Measurements from ENCODE around the gene QRICH2. TPM values are rescaled to one million over a fixed set of nuclear protein-coding genes. Genes with fewer than 3 reads are reported as not detected.

QRICH2 gene
- total RNA-seq, 3 donors from 2014 or later: 1.6 to 4.7 (median 3.2) TPM

- intact Hi-C loops (cut with DNase I, micrococcal nuclease): no loop called here
- H3K36me3 ChIP-seq (ENCODE audit: low read depth): no peaks in the 10 kb centered on the region
- ATAC-seq (no peak), DNase-seq (no peak)
- H3K4me1 ChIP-seq (ENCODE audit: low read depth): no peaks in the 10 kb centered on the region
- TF ChIP-seq, protein P1, sequence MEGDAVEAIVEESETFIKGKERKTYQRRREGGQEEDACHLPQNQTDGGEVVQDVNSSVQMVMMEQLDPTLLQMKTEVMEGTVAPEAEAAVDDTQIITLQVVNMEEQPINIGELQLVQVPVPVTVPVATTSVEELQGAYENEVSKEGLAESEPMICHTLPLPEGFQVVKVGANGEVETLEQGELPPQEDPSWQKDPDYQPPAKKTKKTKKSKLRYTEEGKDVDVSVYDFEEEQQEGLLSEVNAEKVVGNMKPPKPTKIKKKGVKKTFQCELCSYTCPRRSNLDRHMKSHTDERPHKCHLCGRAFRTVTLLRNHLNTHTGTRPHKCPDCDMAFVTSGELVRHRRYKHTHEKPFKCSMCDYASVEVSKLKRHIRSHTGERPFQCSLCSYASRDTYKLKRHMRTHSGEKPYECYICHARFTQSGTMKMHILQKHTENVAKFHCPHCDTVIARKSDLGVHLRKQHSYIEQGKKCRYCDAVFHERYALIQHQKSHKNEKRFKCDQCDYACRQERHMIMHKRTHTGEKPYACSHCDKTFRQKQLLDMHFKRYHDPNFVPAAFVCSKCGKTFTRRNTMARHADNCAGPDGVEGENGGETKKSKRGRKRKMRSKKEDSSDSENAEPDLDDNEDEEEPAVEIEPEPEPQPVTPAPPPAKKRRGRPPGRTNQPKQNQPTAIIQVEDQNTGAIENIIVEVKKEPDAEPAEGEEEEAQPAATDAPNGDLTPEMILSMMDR (IDR thresholded peaks at IDR 0.05): no peak
- H3K4me3 ChIP-seq: no peak overlapping the region
- H3K9me3 ChIP-seq: no peaks in the 10 kb centered on the region
Measured at GRCh38 chr17:76343106-76343505, 35.0 kb upstream of the QRICH2 start.

DNA sequence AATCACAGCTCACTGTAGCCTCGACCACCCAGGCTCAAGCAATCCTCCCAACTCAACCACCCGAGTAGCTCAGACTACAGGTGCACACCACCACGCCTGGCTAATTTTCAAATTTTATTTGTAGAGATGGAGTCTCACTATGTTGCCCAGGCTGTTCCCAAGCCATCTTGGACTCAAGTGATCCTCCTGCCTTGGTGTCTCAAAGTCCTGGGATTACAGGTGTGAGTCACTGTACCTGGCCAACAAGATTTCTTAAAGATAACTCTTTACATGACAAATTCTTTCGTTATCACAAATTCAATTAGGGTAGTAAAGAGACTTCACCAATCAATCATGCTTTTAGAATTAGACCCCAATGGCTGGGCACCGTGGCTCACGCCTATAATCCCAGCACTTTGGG lies 33.2 kb upstream of the QRICH2 start:
- no peak for ATAC-seq
- Histone ChIP-seq H3K9me3 (no peaks in the 10 kb centered on the region), H3K4me1 (ENCODE audit: low read depth) (no peaks in the 10 kb centered on the region), H3K36me3 (ENCODE audit: low read depth) (no peaks in the 10 kb centered on the region), H3K4me3 (no peak overlapping the region)
- TF ChIP-seq, protein P1 (IDR thresholded peaks at IDR 0.05): no peak
- intact Hi-C loops (cut with DNase I, micrococcal nuclease): no loop called here
- no peak for DNase-seq

DNA sequence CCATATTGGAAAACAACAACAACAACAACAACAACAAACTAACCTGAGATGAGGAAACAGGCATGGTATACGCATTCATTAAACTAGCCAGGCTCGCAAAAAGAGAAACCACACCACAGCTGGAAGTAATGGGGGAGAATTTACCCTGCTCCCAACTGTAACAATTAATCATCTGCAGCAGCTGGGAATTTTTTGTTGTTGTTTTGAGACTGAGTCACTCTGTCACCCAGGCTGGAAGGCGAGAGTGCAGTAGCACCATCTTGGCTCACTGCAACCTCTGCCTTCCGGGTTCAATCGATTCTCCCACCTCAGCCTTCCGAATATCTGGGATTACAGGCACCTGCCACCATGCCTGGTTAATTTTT lies 29.3 kb upstream of the QRICH2 start:
- DNase-seq (no peak), ATAC-seq (no peak)
- H3K36me3 ChIP-seq (ENCODE audit: low read depth): no peaks in the 10 kb centered on the region
- intact Hi-C loops (cut with DNase I, micrococcal nuclease): no loop called here
- H3K4me1 ChIP-seq (ENCODE audit: low read depth): no peaks in the 10 kb centered on the region
- TF ChIP-seq, protein P1 (IDR thresholded peaks at IDR 0.05): no peak
- no peak overlapping the region for H3K4me3 ChIP-seq
- H3K9me3 ChIP-seq: no peaks in the 10 kb centered on the region

DNA sequence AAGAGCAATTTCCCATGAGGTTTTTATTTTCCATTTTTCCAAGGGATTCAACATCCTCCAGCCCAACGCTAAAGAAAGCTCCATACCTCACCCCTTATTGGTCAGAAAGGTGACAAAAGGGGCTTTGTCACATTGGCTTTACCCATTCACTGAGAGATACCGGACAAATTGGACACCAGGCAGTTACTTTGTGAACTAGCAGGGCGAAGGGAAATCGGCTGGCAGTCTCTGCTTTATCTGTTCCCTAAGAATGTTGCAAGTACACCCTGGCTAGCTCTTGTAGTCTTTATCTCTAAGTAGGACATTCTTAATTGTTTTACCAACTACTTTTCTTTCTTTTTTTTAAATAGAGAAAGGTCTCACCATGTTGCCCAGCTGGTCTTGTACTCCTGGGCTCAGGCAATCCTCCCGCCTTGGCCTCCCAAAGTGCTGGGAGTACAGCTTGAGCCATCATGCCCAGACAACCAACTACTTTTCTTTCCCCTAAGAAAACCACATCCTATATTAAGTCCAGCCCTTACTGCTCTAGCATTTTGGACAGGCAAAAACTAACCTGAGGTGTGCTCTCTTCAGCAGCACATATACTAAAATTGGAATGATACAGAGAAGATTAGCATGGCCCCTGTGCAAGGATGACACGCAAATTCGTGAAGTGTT lies 28.8 kb upstream of the QRICH2 start:
- no peaks in the 10 kb centered on the region for H3K9me3 ChIP-seq
- intact Hi-C loops (cut with DNase I, micrococcal nuclease): no loop called here
- TF ChIP-seq, protein P1 (IDR thresholded peaks at IDR 0.05): no peak
- no peak overlapping the region for H3K4me3 ChIP-seq
- no peaks in the 10 kb centered on the region for H3K36me3 ChIP-seq (ENCODE audit: low read depth)
- no peak for ATAC-seq
- H3K4me1 ChIP-seq (ENCODE audit: low read depth): no peaks in the 10 kb centered on the region
- no peak for DNase-seq

DNA sequence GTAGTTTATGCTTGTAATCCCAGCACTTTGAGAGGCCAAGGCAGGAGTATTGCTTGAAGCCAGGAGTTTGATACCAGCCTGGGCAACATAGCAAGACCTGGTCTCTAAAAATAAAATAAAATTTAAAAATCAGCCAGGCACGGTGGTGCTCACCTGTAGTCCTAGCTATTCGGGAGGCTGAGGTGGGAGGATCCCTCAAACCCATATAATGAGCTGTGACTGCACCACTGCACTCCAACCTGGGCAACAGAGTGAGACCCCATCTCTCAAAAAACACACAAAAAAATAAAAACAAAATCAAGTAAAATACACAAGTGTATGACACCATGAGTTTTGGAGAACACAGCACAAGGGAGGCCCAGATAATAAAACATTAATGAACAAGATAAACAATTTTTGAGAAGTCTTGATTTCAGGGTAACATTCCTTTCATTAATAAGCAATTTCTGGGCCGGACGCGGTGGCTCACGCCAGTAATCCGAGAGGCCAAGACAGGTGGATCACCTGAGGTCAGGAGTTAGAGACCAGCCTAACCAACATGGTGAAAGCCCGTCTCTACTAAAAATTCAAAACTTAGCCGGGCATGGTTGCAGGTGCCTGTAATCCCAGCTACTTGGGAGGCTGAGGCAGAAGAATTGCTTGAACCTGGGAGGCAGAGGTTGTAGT lies 27.8 kb upstream of the QRICH2 start:
- intact Hi-C loops (cut with DNase I, micrococcal nuclease): no loop called here
- Histone ChIP-seq H3K36me3 (ENCODE audit: low read depth) (no peaks in the 10 kb centered on the region), H3K4me1 (ENCODE audit: low read depth) (no peaks in the 10 kb centered on the region), H3K9me3 (no peaks in the 10 kb centered on the region), H3K4me3 (no peak overlapping the region)
- TF ChIP-seq, protein P1 (IDR thresholded peaks at IDR 0.05): no peak
- no peak for ATAC-seq
- no peak for DNase-seq

Measured in mucosa of descending colon (tissue), 3 donors.